IPS-NIHi11 (cell line): ENCODE measurements around the gene IL12A.

Experiments used
- DNase-seq: peaks from one replicate; pipeline ENCODE4 v3.0.0; 2012; ENCODE audit warnings: mixed read lengths, low spot score

IL12A gene

GRCh38 chr3:159989973-159990846 is 1.6 kb downstream of the IL12A start:
- DNase-seq = no peak

DNA sequence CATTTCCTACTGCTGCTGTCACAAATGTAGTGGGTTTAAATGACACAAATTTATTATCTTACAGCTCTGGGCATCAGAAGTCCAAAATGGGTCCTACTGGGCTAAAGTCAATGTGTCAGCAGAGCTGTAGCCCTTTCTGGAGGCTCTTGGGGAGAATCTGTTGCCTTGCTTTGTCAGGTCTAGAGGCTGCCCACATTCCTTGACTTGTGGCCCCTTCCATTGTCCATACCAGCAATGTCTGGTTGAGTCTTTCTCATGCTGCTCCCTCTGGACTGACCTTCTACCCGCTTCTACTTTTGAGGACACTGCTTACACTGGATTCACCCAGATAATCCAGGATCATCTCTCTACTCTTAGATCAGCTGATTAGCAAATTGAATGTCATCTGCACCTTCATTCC is 3.0 kb downstream of the IL12A start:
- no peak for DNase-seq

DNA sequence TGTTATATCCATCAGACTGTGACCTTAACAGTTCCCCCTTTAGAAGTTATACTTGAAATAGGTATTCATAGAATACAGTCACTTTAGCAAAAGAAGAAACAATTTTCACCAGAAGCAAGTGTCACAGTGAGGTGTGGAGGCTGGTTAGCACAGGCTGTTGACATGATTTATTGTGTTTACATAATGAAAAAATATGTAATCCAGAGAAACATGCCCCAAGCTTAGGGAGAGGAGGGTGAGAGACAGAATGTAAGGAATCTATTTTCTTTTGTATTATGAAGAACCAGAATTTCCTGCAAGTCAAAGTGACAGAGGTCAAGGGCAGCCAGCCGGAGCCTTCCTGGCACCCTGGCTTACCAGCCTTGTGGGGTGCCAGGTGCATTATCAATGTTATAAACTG is 4.0 kb downstream of the IL12A start:
- DNase-seq = no peak

DNA sequence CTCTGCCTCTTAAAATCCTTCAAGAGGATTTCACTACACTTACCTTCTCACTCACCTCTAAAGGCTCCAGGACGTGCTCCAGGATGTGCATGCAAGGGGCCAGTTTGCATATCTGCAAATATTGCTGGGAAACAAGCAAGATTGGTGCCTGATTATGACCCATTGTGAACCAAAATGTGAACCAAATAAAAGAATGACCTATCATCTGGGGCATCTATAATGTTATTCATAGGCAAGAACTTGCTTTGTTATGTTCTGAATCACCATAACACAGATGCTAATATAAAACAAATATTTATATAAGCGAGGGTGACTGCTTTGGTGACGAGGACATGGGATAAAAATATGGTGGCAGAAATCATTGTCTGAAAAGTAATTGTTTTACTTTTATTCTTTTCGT is 5.5 kb downstream of the IL12A start:
- DNase-seq = no peak

DNA sequence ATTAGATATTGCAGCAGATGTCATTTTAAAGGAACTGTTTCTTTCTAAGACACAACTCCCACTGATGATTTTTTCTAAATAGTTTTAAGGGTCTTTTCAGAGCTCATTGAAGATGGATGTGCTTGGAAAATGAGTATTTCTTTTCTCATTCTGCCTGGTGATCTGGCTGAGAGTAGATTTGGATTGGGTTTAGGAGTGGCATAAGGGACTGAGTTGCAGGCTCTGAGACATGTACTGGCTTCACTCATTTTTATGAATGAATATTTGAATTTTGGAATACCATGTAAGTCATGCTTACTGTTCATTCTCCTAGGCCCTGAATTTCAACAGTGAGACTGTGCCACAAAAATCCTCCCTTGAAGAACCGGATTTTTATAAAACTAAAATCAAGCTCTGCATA is 6.5 kb downstream of the IL12A start:
- DNase-seq = no peak

DNA sequence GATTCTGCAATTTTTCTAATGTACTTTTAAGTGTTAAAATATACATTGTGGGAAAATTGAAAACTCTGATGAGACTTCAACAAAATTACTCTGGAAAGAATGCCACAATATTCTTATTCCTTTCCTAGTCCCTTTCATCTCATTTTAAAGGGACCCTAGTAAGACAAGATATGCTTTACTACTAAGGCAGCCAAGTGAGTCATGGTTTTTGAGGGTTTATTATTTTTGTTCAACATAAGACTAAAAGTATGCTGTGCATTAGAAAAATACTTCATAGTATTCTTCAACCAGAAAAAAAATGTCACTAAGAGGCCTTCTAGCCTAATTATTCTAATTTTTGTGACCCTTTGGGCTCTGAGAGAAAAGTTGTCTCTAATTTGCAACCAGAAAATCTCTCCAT is 7.4 kb downstream of the IL12A start:
- no peak for DNase-seq

DNA sequence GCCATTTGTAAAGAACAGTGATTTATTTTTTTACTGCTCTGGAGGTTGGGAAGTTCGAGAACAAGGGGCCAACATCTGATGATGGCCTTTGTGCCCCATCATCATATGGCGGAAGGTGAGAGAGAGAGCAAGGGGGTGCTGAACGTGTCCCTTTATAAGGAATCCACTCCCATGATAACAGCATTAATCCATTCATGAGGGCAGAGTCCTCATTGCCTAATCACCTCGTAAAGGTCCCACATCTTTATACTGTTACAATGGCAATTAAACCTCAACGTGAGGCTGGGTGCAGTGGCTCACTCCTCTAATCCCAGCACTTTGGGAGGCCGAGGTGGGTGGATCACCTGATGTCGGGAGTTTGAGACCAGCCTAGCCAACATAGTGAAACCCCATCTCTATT is 8.3 kb downstream of the IL12A start:
- DNase-seq = no peak

DNA sequence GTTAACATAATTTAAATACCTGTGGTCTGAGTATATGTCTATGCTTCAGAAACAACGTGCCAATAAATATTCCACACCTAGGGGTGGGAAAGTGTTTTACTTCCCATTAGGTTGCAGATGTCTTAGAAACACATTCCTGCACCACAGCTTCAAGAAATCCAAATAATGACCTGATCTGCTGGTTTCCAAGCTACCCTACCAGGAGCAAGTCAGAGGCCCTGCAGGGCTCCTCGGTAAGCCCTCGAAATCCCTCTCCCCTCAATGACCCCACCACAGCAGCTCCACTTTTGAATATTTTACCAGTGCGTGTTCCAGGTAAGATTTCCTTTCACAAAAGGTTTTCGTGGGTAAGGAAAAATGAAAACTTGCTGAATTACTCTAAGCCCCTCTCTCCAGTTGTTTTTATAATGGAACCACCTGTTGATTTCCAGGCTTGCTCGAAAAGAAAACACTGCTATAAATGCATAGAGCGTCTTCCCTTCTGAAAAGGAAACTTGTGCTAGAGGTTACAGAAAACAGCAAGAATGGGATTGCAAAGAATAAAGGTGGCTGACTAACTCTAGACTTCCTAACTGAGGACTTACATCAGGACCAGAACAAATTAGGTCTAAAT is 12.6 kb downstream of the IL12A start:
- no peak for DNase-seq

GRCh38 chr3:160001850-160002623 is 13.4 kb downstream of the IL12A start:
- DNase-seq = no peak

DNA sequence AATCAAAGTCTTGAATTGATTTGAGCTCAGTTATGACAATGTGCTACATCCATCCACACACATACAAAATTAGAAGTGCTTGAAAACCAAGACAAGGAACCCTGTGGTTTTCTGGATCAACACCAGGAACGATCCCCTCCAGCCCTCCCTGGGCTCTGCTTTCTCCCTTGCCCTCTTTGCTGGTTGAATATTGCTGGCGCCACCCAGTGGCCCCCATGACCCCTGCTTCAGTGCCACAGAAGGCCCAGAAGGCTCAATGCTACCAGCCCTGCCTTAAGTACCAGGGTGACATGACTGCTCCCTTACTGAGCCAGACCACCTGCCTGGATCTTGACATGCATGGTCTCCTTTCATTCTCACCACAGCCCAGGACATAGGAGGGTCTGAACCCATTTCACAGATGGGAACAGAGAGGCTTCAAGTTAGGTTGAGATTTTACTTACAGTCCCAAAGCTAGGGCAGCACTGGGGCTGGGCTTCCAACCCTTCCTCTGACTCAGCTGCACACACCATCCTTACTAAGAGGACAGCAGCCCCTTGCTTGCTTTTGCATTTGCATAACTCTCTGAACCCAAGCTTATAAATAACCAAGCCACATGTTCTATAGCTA is 15.0 kb downstream of the IL12A start:
- DNase-seq = peak; percentile 78

- DNase-seq = no peak
These were observed 16.4 kb downstream of the IL12A start for GRCh38 chr3:160005004-160005403.

DNA sequence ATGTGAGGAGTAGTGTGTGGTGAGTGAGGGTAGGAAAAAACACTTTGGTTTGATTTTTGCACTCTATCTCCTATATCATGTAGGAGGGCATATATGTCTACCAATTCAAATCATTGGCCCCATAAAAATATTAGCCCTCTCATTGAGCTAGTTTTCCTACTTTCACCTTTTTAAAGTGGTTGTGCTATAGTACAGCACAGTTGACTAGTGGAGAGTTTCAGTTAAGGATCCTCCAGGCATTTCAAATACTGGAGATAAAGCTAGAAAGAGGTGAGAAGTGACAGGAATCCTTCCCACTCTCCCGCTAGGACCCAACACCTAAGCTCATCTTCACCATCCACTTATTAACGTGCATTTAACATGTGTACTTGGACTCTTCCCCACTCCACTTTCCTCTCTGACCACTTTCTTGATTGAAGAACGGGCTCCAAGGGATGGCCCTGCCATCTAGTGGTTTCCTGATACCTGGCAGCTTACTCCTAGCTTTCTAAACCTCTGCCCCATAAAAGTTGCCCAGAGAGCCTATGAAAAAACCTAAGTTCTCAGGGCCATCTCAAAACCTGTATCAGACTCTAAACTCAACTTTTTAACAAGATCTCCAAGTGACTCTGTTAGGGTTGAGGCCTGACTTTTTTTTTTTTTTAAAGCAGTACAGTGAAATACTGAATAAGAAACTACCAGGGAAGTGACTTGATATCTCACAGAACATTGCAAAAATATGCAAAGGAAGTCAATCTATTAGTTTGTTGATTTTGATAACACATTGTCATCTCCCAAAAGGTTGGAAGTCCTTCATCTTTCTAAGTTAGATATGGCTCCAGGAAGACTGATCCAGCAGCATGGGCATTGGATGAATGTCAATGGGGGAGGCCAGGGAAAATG is 17.9 kb downstream of the IL12A start:
- DNase-seq = peak; percentile 75

DNA sequence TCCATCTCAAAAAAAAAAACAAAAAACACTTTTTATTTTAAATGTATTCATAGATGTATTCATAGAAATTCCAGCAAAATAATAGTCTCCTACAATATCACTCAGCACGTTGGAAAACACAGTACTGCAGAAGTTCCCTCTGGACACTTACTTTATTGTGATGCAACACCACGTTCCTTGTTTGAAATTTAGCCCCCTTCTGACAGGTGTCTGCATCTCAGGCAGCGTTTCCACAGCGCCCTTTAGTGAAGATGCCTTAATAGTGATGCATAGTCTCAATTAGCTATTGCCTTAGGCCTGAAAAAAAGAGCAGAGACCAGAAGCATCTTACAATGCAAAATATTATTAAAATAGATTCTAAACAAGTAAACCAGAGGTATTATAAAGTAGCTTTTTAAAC is 20.3 kb downstream of the IL12A start:
- DNase-seq = no peak

- no peak for DNase-seq
These were observed 20.9 kb downstream of the IL12A start for GRCh38 chr3:160009525-160009924.

GRCh38 chr3:160010578-160010977 is 21.9 kb downstream of the IL12A start:
- no peak for DNase-seq

DNA sequence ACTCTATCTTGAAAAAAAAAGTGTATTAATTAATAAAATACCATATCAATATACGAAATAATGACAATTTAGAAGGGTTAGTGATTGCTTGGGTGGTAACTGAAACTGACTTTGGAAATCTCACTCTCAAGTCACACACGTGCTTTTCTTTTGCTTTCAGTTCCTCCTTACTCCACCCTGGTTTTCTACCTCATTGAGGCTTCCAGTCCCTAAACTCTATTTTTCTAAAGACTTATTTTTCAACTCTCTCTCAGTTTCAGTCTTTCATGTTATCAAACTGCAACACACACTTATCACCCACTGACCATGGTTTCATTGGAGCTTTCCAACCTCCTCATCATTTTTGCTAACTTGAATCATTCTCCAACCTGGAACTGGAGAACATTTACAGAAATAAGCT is 23.5 kb downstream of the IL12A start:
- no peak for DNase-seq

DNA sequence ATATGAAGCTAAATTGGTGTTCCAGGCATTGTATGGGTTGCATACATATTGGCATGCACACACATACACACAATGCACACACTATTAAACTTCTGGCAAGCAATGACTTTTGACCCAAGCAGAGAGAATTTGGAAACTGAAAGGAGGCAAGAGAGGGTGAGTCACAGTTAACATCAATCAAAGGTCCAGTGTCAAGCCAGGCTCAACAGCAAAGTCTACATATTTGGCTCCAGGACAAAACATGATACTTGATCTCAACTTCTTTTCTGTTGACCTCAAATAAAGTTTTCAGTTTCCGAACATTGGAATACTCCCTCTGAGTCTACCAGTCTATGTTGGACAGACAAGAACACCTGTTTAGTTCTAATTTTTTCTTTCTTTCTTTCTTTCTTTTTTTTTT is 28.3 kb downstream of the IL12A start:
- DNase-seq = no peak

GRCh38 chr3:160018959-160019358 is 30.3 kb downstream of the IL12A start:
- no peak for DNase-seq

DNA sequence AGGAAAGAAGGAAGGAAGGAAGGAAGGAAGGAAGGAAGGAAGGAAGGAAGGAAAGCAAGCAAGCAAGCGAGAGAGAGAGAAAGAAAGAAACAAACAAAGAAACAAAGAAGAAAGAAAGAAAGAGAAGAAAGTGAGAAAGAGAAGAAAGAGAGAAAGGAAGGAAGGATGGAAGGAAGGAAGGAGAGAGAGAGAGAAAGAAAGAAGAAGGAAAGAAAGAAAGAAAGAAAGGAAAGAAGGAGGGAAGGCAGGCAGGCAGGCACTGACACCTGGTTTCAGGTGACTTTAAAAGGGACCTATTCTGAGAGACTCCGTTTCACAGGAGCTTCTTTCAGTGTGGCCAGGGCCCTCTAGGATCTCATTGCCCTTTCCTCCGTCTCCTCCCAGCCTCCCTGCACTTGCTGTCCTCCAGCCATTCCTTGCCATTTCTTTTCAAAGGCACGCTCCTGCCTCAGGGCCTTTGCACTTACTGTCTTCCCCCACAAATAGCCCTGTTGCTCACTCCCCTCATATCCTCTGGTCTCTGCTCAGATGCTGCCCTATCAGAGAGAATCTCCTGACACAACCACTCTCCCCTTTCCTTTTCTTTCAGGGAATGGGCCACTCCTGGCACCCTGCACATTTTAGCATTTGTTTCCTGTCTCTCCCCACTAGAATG is 31.5 kb downstream of the IL12A start:
- no peak for DNase-seq

DNA sequence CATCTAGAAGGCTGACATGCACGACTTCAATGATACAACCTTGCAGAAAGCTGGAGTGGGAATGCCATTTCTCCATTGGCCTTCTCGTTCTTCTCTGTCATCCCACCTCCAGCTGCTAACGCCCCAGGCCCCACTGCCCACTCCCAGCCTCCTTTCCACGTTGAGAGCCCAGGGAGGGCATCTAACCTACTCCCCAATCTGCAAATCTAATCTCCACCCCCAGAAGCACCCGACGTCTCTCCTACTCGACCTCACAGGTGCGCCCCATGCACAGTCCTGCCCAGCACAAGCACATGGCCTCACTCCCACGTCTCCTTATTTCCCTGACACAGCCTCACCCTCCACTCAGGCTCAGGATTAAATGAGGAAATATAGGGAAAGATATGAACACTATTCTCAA is 33.4 kb downstream of the IL12A start:
- no peak for DNase-seq

GRCh38 chr3:160023476-160023875 is 34.8 kb downstream of the IL12A start:
- DNase-seq = no peak
